Activated CD8-positive, alpha-beta T cell treated with anti-CD3 and anti-CD28 coated beads for 36 hours (primary cell): Measurements from ENCODE around the gene SMTN. TPM values are rescaled to one million over a fixed set of nuclear protein-coding genes. Genes with fewer than 3 reads are reported as not detected.

Source experiments
- ATAC-seq: fragments of 200-7000 bp; cut with Tn5 transposase; one replicate; pipeline ENCODE4 v1.10.0; 2021; ENCODE audit warnings: mild to moderate bottlenecking, moderate library complexity
- CTCF ChIA-PET: fragments of 350-600 bp; sonication (Branson Sonifier 250); formaldehyde crosslinking; loops from one replicate; lab custom pipeline; 2021; ENCODE audit warnings: antibody characterized with exemption; lab: Charles Lee
- POLR2A ChIA-PET: fragments of 350-600 bp; sonication (Branson Sonifier 250); formaldehyde crosslinking; loops from one replicate; lab custom pipeline; 2021; ENCODE audit warnings: antibody characterized with exemption; lab: Charles Lee
- DNase-seq: peaks from one replicate; pipeline ENCODE4 v3.0.0-alpha.2; 2020
- H3K27ac Mint-ChIP-seq: one replicate; pipeline ENCODE4 v1.8.0; 2021; ENCODE audit warnings: mild to moderate bottlenecking, mixed read lengths
- H3K27me3 Mint-ChIP-seq: one replicate; pipeline ENCODE4 v1.8.0; 2021; ENCODE audit warnings: mixed read lengths
- H3K36me3 Mint-ChIP-seq: one replicate; pipeline ENCODE4 v1.8.0; 2021; ENCODE audit warnings: low read depth, mixed read lengths
- H3K4me1 Mint-ChIP-seq: one replicate; pipeline ENCODE4 v1.8.0; 2021; ENCODE audit warnings: low read depth, mixed read lengths
- H3K4me3 Mint-ChIP-seq: one replicate; pipeline ENCODE4 v1.8.0; 2021; ENCODE audit warnings: mild to moderate bottlenecking, moderate library complexity, mixed read lengths
- H3K9me3 Mint-ChIP-seq: one replicate; pipeline ENCODE4 v1.8.0; 2021; ENCODE audit warnings: mixed read lengths
- intact Hi-C: fragments of 100-400 bp; cut with micrococcal nuclease; formaldehyde crosslinking; loops from one replicate; pipeline ENCODE4 v1.10.0; 2022
- total RNA-seq, 2 experiments: library from RNA; stranded (reverse); gene quantifications; one replicate each; pipeline ENCODE4 v1.2.3, GENCODE V29; 2021
- TF ChIP-seq, protein P1 (sequence below): fragments of 200-600 bp; IDR thresholded peaks from one replicate; pipeline ENCODE4 v1.8.0; 2022; ENCODE audit warnings: antibody characterized with exemption, mild to moderate bottlenecking

The SMTN gene
- total RNA-seq, 2 experiments from 2014 or later: 32.0 to 36.3 TPM

DNA sequence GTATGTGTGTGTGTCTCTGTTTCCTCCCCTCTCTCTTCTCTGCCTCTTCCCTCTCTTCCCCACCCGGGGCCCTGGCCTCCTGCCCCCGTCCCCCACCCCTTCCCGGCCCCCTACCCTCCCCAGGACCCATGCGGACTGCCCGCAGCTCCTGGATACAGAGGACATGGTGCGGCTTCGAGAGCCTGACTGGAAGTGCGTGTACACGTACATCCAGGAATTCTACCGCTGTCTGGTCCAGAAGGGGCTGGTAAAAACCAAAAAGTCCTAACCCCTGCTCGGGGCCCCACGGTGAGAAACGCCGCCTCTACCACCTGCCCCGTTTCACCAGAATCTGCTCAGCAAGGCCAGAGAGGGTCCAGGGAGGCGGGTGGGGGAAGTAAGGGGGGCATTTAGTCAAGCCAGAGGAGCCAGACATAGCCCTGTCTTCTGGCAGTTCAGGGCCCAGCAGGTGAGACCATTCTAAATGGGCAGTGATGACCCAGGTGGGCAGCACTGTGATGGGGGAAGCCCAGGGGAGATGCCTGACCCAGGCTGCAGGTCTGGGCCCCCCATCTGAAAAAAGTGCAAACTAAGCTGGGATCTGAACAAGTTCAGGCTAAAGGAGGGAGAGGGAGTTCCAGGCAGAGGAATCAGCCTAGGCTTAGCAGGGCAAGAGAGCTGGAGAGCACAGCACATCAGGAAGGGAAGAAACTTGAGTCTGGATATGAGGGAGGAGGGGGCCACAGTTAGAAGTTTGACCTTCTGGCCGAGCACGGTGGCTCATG, 19.8 kb downstream of the SMTN start:
- ChIA-PET CTCF (no interaction called here), POLR2A (no interaction called here)
- TF ChIP-seq, protein P1, sequence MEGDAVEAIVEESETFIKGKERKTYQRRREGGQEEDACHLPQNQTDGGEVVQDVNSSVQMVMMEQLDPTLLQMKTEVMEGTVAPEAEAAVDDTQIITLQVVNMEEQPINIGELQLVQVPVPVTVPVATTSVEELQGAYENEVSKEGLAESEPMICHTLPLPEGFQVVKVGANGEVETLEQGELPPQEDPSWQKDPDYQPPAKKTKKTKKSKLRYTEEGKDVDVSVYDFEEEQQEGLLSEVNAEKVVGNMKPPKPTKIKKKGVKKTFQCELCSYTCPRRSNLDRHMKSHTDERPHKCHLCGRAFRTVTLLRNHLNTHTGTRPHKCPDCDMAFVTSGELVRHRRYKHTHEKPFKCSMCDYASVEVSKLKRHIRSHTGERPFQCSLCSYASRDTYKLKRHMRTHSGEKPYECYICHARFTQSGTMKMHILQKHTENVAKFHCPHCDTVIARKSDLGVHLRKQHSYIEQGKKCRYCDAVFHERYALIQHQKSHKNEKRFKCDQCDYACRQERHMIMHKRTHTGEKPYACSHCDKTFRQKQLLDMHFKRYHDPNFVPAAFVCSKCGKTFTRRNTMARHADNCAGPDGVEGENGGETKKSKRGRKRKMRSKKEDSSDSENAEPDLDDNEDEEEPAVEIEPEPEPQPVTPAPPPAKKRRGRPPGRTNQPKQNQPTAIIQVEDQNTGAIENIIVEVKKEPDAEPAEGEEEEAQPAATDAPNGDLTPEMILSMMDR: no peak
- Mint-ChIP-seq H3K36me3 (no peaks in the 10 kb centered on the region), H3K27ac (no peak overlapping the region), H3K4me1 (peaks cover 3% of the 10 kb centered on the region), H3K9me3 (no peaks in the 10 kb centered on the region), H3K27me3 (no peaks in the 10 kb centered on the region), H3K4me3 (no peak overlapping the region)
- ATAC-seq (no peak), DNase-seq (no peak)
- intact Hi-C loops: loop anchor here (10.0 kb wide), 1 partner anchor 194 kb away; the partner anchor contains the start of gene PIK3IP1

DNA sequence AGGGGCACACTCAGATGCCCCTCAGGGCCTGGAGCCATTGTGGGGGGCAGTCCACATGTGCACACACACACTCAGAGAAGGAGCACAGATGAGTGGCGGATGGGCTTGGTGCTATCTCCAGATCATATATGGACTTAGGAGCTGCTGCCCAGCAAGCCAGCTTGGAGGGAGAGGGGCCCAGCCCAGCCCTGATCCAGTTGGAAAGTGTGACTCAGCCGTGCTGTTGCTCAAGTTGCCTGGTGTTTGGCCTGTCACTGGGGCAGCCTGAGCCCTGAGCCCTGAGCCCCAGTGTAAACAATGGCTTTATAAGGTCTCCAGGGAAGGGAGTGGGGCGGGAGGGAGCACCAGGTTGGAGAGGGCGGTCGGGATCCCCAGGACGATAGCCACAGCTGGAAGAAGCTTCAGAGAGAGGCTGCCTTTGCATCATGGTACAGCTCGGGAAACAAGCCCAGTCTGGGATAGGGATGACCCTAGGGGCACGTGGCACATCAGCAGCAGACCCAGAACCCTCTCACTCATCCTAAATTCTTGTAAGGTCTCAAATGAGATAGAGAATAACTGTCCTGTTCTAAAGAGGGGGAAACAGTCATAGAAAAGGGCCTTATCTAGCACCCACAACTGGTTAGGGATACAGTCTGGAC, 21.4 kb downstream of the SMTN start:
- no peak for ATAC-seq
- Mint-ChIP-seq H3K4me1 (peaks cover 13% of the 10 kb centered on the region), H3K27me3 (no peaks in the 10 kb centered on the region), H3K36me3 (no peaks in the 10 kb centered on the region), H3K4me3 (no peak overlapping the region), H3K9me3 (no peaks in the 10 kb centered on the region), H3K27ac (no peak overlapping the region)
- ChIA-PET POLR2A (interaction anchor here (1.5 kb wide), 1 partner anchor 170 kb away, joined by 3 read pairs; no protein-coding TSS in a partner anchor), CTCF (no interaction called here)
- intact Hi-C loops: loop anchor here (10.0 kb wide), 1 partner anchor 192 kb away; the partner anchor contains the start of gene PIK3IP1
- no peak for DNase-seq
- TF ChIP-seq, protein P1: no peak

DNA sequence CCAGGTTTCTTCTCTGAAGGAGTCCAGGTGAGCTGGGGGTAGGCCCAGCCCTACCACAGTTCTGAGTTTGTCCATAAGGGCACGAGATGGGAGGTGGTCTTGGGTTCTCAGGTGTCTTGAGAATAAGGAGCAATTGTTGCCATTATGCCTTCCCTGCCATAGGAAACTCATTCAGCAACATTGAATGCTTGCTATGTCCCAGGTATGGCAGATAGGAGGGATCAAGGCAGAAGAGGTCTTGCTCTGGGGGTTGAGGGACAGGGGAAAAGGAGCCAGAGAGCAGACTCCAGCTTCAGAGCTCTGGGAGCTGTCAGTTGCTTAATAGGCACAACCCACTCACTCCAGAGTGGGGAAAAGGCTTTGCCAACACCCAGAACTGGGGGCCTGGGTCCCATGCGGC, 22.0 kb downstream of the SMTN start:
- CTCF ChIA-PET: no interaction called here
- Mint-ChIP-seq H3K4me3 (no peak overlapping the region), H3K27me3 (no peaks in the 10 kb centered on the region), H3K4me1 (peaks cover 18% of the 10 kb centered on the region), H3K36me3 (no peaks in the 10 kb centered on the region), H3K9me3 (no peaks in the 10 kb centered on the region), H3K27ac (no peak overlapping the region)
- TF ChIP-seq, protein P1: no peak
- DNase-seq: no peak
- intact Hi-C loops: loop anchor here (10.0 kb wide), 1 partner anchor 192 kb away; the partner anchor contains the start of gene PIK3IP1
- POLR2A ChIA-PET: interaction anchor here (1.5 kb wide), 1 partner anchor 170 kb away, joined by 3 read pairs; no protein-coding TSS in a partner anchor
- no peak for ATAC-seq

DNA sequence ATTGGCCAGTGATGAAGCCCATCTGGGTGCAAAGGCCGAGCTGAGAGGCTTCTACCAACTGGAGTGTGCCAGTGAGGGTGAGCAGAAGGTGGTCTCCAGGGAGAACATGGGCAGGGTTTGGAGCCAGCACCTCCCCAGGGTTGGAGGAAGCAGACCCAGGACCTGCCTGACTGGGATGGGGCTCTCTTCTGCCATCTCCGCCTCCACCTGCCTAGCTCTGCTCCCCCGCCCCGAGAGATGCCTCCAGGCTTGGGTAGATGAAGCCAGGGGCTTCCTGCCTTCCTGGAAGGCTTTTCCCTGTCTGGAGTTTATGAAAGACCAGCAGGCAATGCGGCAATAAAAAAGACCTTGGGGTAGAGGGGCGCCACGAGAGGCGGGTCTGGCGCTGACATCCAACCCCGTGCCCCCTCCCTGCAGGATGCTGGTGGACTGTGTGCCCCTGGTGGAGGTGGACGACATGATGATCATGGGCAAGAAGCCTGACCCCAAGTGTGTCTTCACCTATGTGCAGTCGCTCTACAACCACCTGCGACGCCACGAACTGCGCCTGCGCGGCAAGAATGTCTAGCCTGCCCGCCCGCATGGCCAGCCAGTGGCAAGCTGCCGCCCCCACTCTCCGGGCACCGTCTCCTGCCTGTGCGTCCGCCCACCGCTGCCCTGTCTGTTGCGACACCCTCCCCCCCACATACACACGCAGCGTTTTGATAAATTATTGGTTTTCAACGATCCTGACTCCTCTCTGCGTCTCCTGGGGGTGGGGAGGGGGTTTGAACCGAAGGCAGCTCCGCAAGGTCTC, 23.0 kb downstream of the SMTN start:
- H3K4me3 Mint-ChIP-seq: no peak overlapping the region
- no peaks in the 10 kb centered on the region for H3K27me3 Mint-ChIP-seq
- H3K9me3 Mint-ChIP-seq: no peaks in the 10 kb centered on the region
- ChIA-PET POLR2A (interaction anchor here (0.9 kb wide), 1 partner anchor 19 kb away, joined by 5 read pairs; no protein-coding TSS in a partner anchor), CTCF (interaction anchor here (0.9 to 1.7 kb wide), 2 partner anchors 8 to 19 kb away, joined by 4 to 10 read pairs; no protein-coding TSS in a partner anchor)
- no peak for ATAC-seq
- H3K4me1 Mint-ChIP-seq: peaks cover 18% of the 10 kb centered on the region
- intact Hi-C loops: loop anchor here (10.0 kb wide), 1 partner anchor 191 kb away; the partner anchor contains the start of gene PIK3IP1
- DNase-seq: no peak
- no peak overlapping the region for H3K27ac Mint-ChIP-seq
- no peaks in the 10 kb centered on the region for H3K36me3 Mint-ChIP-seq
- TF ChIP-seq, protein P1: no peak
